SK-N-MC (cell line): ENCODE measurements around the gene RBM39.

Experiments used
- EZH2 ChIP-seq: fragments of 200-600 bp; sonication (generic); IDR thresholded peaks from one replicate; pipeline ENCODE4 v1.6.1; 2017; ENCODE audit warnings: antibody characterized with exemption
- FOXP2 ChIP-seq: optimal IDR thresholded peaks from 2 replicates; pipeline ENCODE3; 2011; ENCODE audit warnings: mild to moderate bottlenecking, moderate library complexity; ENCODE audit not compliant: insufficient read depth; ENCODE audit errors: extremely low read length, control extremely low read depth
- POLR2AphosphoS5 ChIP-seq: IDR thresholded peaks from 2 replicates; pipeline ENCODE4 v1.6.1; 2012; ENCODE audit warnings: mild to moderate bottlenecking, low read depth, low read length, borderline replicate concordance

- no peak for TF ChIP-seq POLR2AphosphoS5
- TF ChIP-seq EZH2 = no peak
- TF ChIP-seq FOXP2 = no peak
Observed at GRCh38 chr20:35716330-35716729, 25.7 kb downstream of the RBM39 start.
